ENCODE data around the gene TREM2. TPM values are rescaled to one million over a fixed set of nuclear protein-coding genes. Genes with fewer than 3 reads are reported as not detected.

The TREM2 gene
- total RNA-seq, 5 donors from 2014 or later (not counting 1 experiment from before 2014, with no cell fraction given), result 0.23 to 0.25 TPM; not detected in 3

GRCh38 chr6:41160933-41161332 lies 2.0 kb downstream of the TREM2 start:
- POLR2A ChIA-PET, result no interaction called here
- H3K4me1 ChIP-seq (ENCODE audit: control insufficient read depth in 1 of 2, extremely low read depth in 1 of 2, insufficient read depth in 2 of 2, low read length in 2 of 2), result no peaks in the 10 kb centered on the region
- Mint-ChIP-seq H3K36me3 (no peaks in the 10 kb centered on the region), H3K4me1 (no peaks in the 10 kb centered on the region), H3K27ac (no peak overlapping the region), H3K9me3 (no peaks in the 10 kb centered on the region), H3K4me3 (no peak overlapping the region), H3K27me3 (peaks cover 0 to 9% of the 10 kb centered on the region in 2 donors)
- DNase-seq (no peak), ATAC-seq (replicated peaks in 1 of 4) (no peak)
- 80% methylated on average over 1 of the region's 3 CpGs for WGBS (ENCODE audit: insufficient coverage)
- H3K27me3 ChIP-seq (replicated peaks in 1 of 2; ENCODE audit: control insufficient read depth in 2 of 2, extremely low read depth in 1 of 2, insufficient read depth in 2 of 2, low read length in 1 of 2), result peaks cover 0 to 25% of the 10 kb centered on the region in 2 experiments
- CTCF ChIA-PET, result no interaction called here
- no peaks in the 10 kb centered on the region for H3K36me3 ChIP-seq (ENCODE audit: control insufficient read depth in 2 of 2, extremely low read depth in 1 of 2, insufficient read depth in 1 of 2, low read length in 1 of 2)
- H3K27ac ChIP-seq (ENCODE audit: low read length), result no peak overlapping the region
- H3K9me3 ChIP-seq, result no peaks in the 10 kb centered on the region
- no peak overlapping the region for H3K4me3 ChIP-seq (ENCODE audit: control insufficient read depth in 1 of 2, extremely low read depth in 1 of 2, low read length in 1 of 2)

- peaks cover 0 to 9% of the 10 kb centered on the region in 2 donors for H3K27me3 Mint-ChIP-seq
- H3K36me3 ChIP-seq (ENCODE audit: control insufficient read depth in 2 of 2, extremely low read depth in 1 of 2, insufficient read depth in 1 of 2, low read length in 1 of 2), result no peaks in the 10 kb centered on the region
- DNase-seq (no peak), ATAC-seq (replicated peaks in 1 of 4) (no peak)
- no peaks in the 10 kb centered on the region for H3K4me1 Mint-ChIP-seq
- H3K4me3 ChIP-seq (ENCODE audit: control insufficient read depth in 1 of 2, extremely low read depth in 1 of 2, low read length in 1 of 2), result no peak overlapping the region
- no peak overlapping the region for H3K27ac Mint-ChIP-seq
- no peak overlapping the region for H3K27ac ChIP-seq (ENCODE audit: low read length)
- no peaks in the 10 kb centered on the region for H3K4me1 ChIP-seq (ENCODE audit: control insufficient read depth in 1 of 2, extremely low read depth in 1 of 2, insufficient read depth in 2 of 2, low read length in 2 of 2)
- H3K36me3 Mint-ChIP-seq, result no peaks in the 10 kb centered on the region
- 88% methylated on average over 5 of the region's 12 CpGs for WGBS (ENCODE audit: insufficient coverage)
- ChIA-PET POLR2A (no interaction called here), CTCF (interaction anchor here in 1 of 2 donors (0.7 kb wide), 1 partner anchor 833 kb away, joined by 4 read pairs; no protein-coding TSS in a partner anchor)
- peaks cover 0 to 25% of the 10 kb centered on the region in 2 experiments for H3K27me3 ChIP-seq (replicated peaks in 1 of 2; ENCODE audit: control insufficient read depth in 2 of 2, extremely low read depth in 1 of 2, insufficient read depth in 2 of 2, low read length in 1 of 2)
- no peaks in the 10 kb centered on the region for H3K9me3 Mint-ChIP-seq
- H3K9me3 ChIP-seq, result no peaks in the 10 kb centered on the region
- no peak overlapping the region for H3K4me3 Mint-ChIP-seq
Measured at GRCh38 chr6:41159415-41160082, 3.4 kb downstream of the TREM2 start.

GRCh38 chr6:41157323-41157722 lies 5.6 kb downstream of the TREM2 start:
- Mint-ChIP-seq H3K9me3 (no peaks in the 10 kb centered on the region), H3K4me1 (peaks cover 0 to 3% (median 0%) of the 10 kb centered on the region in 3 donors), H3K4me3 (no peak overlapping the region), H3K27ac (no peak overlapping the region), H3K27me3 (peaks cover 0 to 9% of the 10 kb centered on the region in 2 donors), H3K36me3 (no peaks in the 10 kb centered on the region)
- Histone ChIP-seq H3K36me3 (ENCODE audit: control insufficient read depth in 2 of 2, extremely low read depth in 1 of 2, insufficient read depth in 1 of 2, low read length in 1 of 2) (no peaks in the 10 kb centered on the region), H3K4me3 (ENCODE audit: control insufficient read depth in 1 of 2, extremely low read depth in 1 of 2, low read length in 1 of 2) (no peak overlapping the region), H3K4me1 (ENCODE audit: control insufficient read depth in 1 of 2, extremely low read depth in 1 of 2, insufficient read depth in 2 of 2, low read length in 2 of 2) (no peaks in the 10 kb centered on the region), H3K27ac (ENCODE audit: low read length) (no peak overlapping the region), H3K27me3 (replicated peaks in 1 of 2; ENCODE audit: control insufficient read depth in 2 of 2, extremely low read depth in 1 of 2, insufficient read depth in 2 of 2, low read length in 1 of 2) (peaks cover 0 to 23% of the 10 kb centered on the region in 2 experiments), H3K9me3 (no peaks in the 10 kb centered on the region)
- 88% methylated on average over 3 of the region's 5 CpGs for WGBS (ENCODE audit: insufficient coverage)
- DNase-seq, result no peak
- CTCF ChIA-PET, result interaction anchor here in 1 of 2 donors (0.5 kb wide), 1 partner anchor 158 kb away, joined by 4 read pairs; no protein-coding TSS in a partner anchor
- POLR2A ChIA-PET, result no interaction called here
- no peak for ATAC-seq (replicated peaks in 1 of 4)

- no peaks in the 10 kb centered on the region for H3K36me3 ChIP-seq (ENCODE audit: control insufficient read depth in 2 of 2, extremely low read depth in 1 of 2, insufficient read depth in 1 of 2, low read length in 1 of 2)
- ATAC-seq (replicated peaks in 1 of 4), result no peak
- CTCF ChIA-PET, result interaction anchor here in 1 of 2 donors (0.5 kb wide), 1 partner anchor 158 kb away, joined by 4 read pairs; no protein-coding TSS in a partner anchor
- peaks cover 0 to 4% of the 10 kb centered on the region in 2 donors for H3K27me3 Mint-ChIP-seq
- H3K27me3 ChIP-seq (replicated peaks in 1 of 2; ENCODE audit: control insufficient read depth in 2 of 2, extremely low read depth in 1 of 2, insufficient read depth in 2 of 2, low read length in 1 of 2), result peaks cover 0 to 17% of the 10 kb centered on the region in 2 experiments
- H3K27ac Mint-ChIP-seq, result no peak overlapping the region
- H3K4me3 Mint-ChIP-seq, result no peak overlapping the region
- no peak overlapping the region for H3K4me3 ChIP-seq (ENCODE audit: control insufficient read depth in 1 of 2, extremely low read depth in 1 of 2, low read length in 1 of 2)
- no peaks in the 10 kb centered on the region for H3K9me3 Mint-ChIP-seq
- no peaks in the 10 kb centered on the region for H3K36me3 Mint-ChIP-seq
- H3K27ac ChIP-seq (ENCODE audit: low read length), result no peak overlapping the region
- H3K4me1 ChIP-seq (ENCODE audit: control insufficient read depth in 1 of 2, extremely low read depth in 1 of 2, insufficient read depth in 2 of 2, low read length in 2 of 2), result no peaks in the 10 kb centered on the region
- POLR2A ChIA-PET, result interaction anchor here in 1 of 2 donors (0.6 kb wide), 1 partner anchor 9 kb away, joined by 3 read pairs; no protein-coding TSS in a partner anchor
- no peak for DNase-seq
- WGBS (ENCODE audit: insufficient coverage), result 83% methylated on average over 6 of the region's 6 CpGs
- H3K9me3 ChIP-seq, result no peaks in the 10 kb centered on the region
- H3K4me1 Mint-ChIP-seq, result peaks cover 0 to 3% (median 0%) of the 10 kb centered on the region in 3 donors
Measured at GRCh38 chr6:41156771-41157170, 6.1 kb downstream of the TREM2 start.

- Histone ChIP-seq H3K27ac (ENCODE audit: low read length) (no peak overlapping the region), H3K4me1 (ENCODE audit: control insufficient read depth in 1 of 2, extremely low read depth in 1 of 2, insufficient read depth in 2 of 2, low read length in 2 of 2) (no peaks in the 10 kb centered on the region), H3K4me3 (ENCODE audit: control insufficient read depth in 1 of 2, extremely low read depth in 1 of 2, low read length in 1 of 2) (no peak overlapping the region), H3K27me3 (replicated peaks in 1 of 2; ENCODE audit: control insufficient read depth in 2 of 2, extremely low read depth in 1 of 2, insufficient read depth in 2 of 2, low read length in 1 of 2) (peaks cover 0 to 16% of the 10 kb centered on the region in 2 experiments), H3K36me3 (ENCODE audit: control insufficient read depth in 2 of 2, extremely low read depth in 1 of 2, insufficient read depth in 1 of 2, low read length in 1 of 2) (no peaks in the 10 kb centered on the region), H3K9me3 (no peaks in the 10 kb centered on the region)
- DNase-seq (no peak), ATAC-seq (replicated peaks in 1 of 4) (no peak)
- Mint-ChIP-seq H3K36me3 (no peaks in the 10 kb centered on the region), H3K4me1 (peaks cover 0 to 3% (median 0%) of the 10 kb centered on the region in 3 donors), H3K27ac (no peak overlapping the region), H3K27me3 (peaks cover 0 to 3% of the 10 kb centered on the region in 2 donors), H3K9me3 (no peaks in the 10 kb centered on the region), H3K4me3 (no peak overlapping the region)
- ChIA-PET POLR2A (no interaction called here), CTCF (no interaction called here)
- 95% methylated on average over 2 of the region's 4 CpGs for WGBS (ENCODE audit: insufficient coverage)
Measured at GRCh38 chr6:41156001-41156400, 6.9 kb downstream of the TREM2 start.

- H3K36me3 Mint-ChIP-seq, result no peaks in the 10 kb centered on the region
- no peak for DNase-seq
- H3K36me3 ChIP-seq (ENCODE audit: control insufficient read depth in 2 of 2, extremely low read depth in 1 of 2, insufficient read depth in 1 of 2, low read length in 1 of 2), result no peaks in the 10 kb centered on the region
- peaks cover 0 to 3% of the 10 kb centered on the region in 2 donors for H3K27me3 Mint-ChIP-seq
- WGBS (ENCODE audit: insufficient coverage), result no CpG with 5 or more reads among the region's 7 CpGs
- no peaks in the 10 kb centered on the region for H3K4me1 ChIP-seq (ENCODE audit: control insufficient read depth in 1 of 2, extremely low read depth in 1 of 2, insufficient read depth in 2 of 2, low read length in 2 of 2)
- H3K4me1 Mint-ChIP-seq, result peaks cover 0 to 3% (median 0%) of the 10 kb centered on the region in 3 donors
- H3K27ac Mint-ChIP-seq, result no peak overlapping the region
- no peak overlapping the region for H3K4me3 ChIP-seq (ENCODE audit: control insufficient read depth in 1 of 2, extremely low read depth in 1 of 2, low read length in 1 of 2)
- peaks cover 0 to 16% of the 10 kb centered on the region in 2 experiments for H3K27me3 ChIP-seq (replicated peaks in 1 of 2; ENCODE audit: control insufficient read depth in 2 of 2, extremely low read depth in 1 of 2, insufficient read depth in 2 of 2, low read length in 1 of 2)
- H3K9me3 Mint-ChIP-seq, result no peaks in the 10 kb centered on the region
- ChIA-PET POLR2A (no interaction called here), CTCF (no interaction called here)
- no peak for ATAC-seq (replicated peaks in 1 of 4)
- H3K4me3 Mint-ChIP-seq, result no peak overlapping the region
- no peaks in the 10 kb centered on the region for H3K9me3 ChIP-seq
- H3K27ac ChIP-seq (ENCODE audit: low read length), result no peak overlapping the region
Measured at GRCh38 chr6:41155132-41155805, 7.6 kb downstream of the TREM2 start.

All from T-cell (primary cell).